GM18858 (cell line): ENCODE measurements around the gene RSPH9.
A peak's percentile ranks its signal among the peaks of the same experiment; 100 is the strongest.
"Not testable (repeated sequence)": the region's sequence is repeated elsewhere in the genome, so short reads cannot be mapped to it uniquely, and the experiment has no call there.

Experiments used
- ATAC-seq: cut with Tn5 transposase; IDR thresholded peaks from one replicate; pipeline ENCODE4 v1.9.1; 2021; ENCODE audit not compliant: unreplicated experiment

Gene RSPH9

GRCh38 chr6:43628393-43629103 lies 16.3 kb upstream of the RSPH9 start:
- ATAC-seq: no peak

- peak; percentile 73 for ATAC-seq
These were observed 15.7 kb upstream of the RSPH9 start, which contains the start of gene GTPBP2 for GRCh38 chr6:43629104-43629504. Gene GTPBP2, minus strand, starts transcription at chr6:43629264. Its CDS starts 102 bp downstream, at chr6:43629162.

GRCh38 chr6:43629505-43630300 lies 15.1 kb upstream of the RSPH9 start:
- ATAC-seq: peak; percentile 50

- ATAC-seq: no peak
These were observed 13.7 kb upstream of the RSPH9 start for GRCh38 chr6:43630980-43631619.

- ATAC-seq: not testable (repeated sequence)
These were observed 11.8 kb upstream of the RSPH9 start for GRCh38 chr6:43633002-43633401.

- no peak for ATAC-seq
These were observed 10.0 kb upstream of the RSPH9 start for GRCh38 chr6:43634702-43635303.

GRCh38 chr6:43635387-43636307 lies 9.2 kb upstream of the RSPH9 start, which contains the start of gene MAD2L1BP:
Gene MAD2L1BP, plus strand, starts transcription at chr6:43635840. Its CDS starts 36 bp downstream, at chr6:43635876.
- peak; percentile 68 for ATAC-seq

GRCh38 chr6:43636308-43636659 lies 8.6 kb upstream of the RSPH9 start:
- no peak for ATAC-seq

- ATAC-seq: no peak
These were observed 4.6 kb upstream of the RSPH9 start for GRCh38 chr6:43639984-43640800.

GRCh38 chr6:43645613-43645964 lies 753 bp downstream of the RSPH9 start:
- ATAC-seq: no peak

- ATAC-seq: no peak
These were observed 2.8 kb downstream of the RSPH9 start for GRCh38 chr6:43647613-43648012.

- no peak for ATAC-seq
These were observed 3.4 kb downstream of the RSPH9 start for GRCh38 chr6:43648248-43648647.

- not testable (repeated sequence) for ATAC-seq
These were observed 8.0 kb downstream of the RSPH9 start for GRCh38 chr6:43652822-43653221.

- ATAC-seq: no peak
These were observed 12.5 kb downstream of the RSPH9 start for GRCh38 chr6:43657221-43657802.

- no peak for ATAC-seq
These were observed 13.3 kb downstream of the RSPH9 start for GRCh38 chr6:43658161-43658560.

- not testable (repeated sequence) for ATAC-seq
These were observed 18.1 kb downstream of the RSPH9 start for GRCh38 chr6:43662948-43663347.

GRCh38 chr6:43665376-43665775 lies 20.5 kb downstream of the RSPH9 start:
- ATAC-seq: no peak

GRCh38 chr6:43666196-43666920 lies 21.5 kb downstream of the RSPH9 start:
- ATAC-seq: no peak
